ENCODE measurements around the gene PAAF1. TPM values are rescaled to one million over a fixed set of nuclear protein-coding genes. Genes with fewer than 3 reads are reported as not detected.

PAAF1 gene
- total and polyA plus RNA-seq, 2 of the 13 experiments (the other 11 are each of a cell fraction or from before 2014, with no cell fraction given): 13.5 to 28.8 TPM

- TF ChIP-seq RBAK (CRISPR knock-in tag; IDR thresholded peaks at IDR 0.05): no peak
- 0 out of 2 replicates have a peak, but pooled peaks have one; percentile 63 for TF ChIP-seq ZNF10 (CRISPR knock-in tag; IDR thresholded peaks at IDR 0.05; ENCODE audit: borderline replicate concordance, low read depth)
- peak; percentile 92 for TF ChIP-seq SP4 (CRISPR knock-in tag; IDR thresholded peaks at IDR 0.05)
- no peak for TF ChIP-seq MAFF (IDR thresholded peaks at IDR 0.05; ENCODE audit: low read depth, low read length)
- TF ChIP-seq KDM5A (IDR thresholded peaks at IDR 0.05; ENCODE audit: borderline replicate concordance, low read length): peak; percentile 82; the same call in 1 of the 2 replicates
- TF ChIP-seq ZNF3 (CRISPR knock-in tag; IDR thresholded peaks at IDR 0.05): no peak
- TF ChIP-seq NAIF1 (CRISPR knock-in tag; IDR thresholded peaks at IDR 0.05; ENCODE audit: borderline replicate concordance): no peak; the same call in 1 of the 2 replicates
- no peak for TF ChIP-seq ZNF512B (CRISPR knock-in tag; IDR thresholded peaks at IDR 0.05; ENCODE audit: borderline replicate concordance)
- no peak for TF ChIP-seq SCMH1 (CRISPR knock-in tag; IDR thresholded peaks at IDR 0.05; ENCODE audit: borderline replicate concordance)
- TF ChIP-seq, protein P1, sequence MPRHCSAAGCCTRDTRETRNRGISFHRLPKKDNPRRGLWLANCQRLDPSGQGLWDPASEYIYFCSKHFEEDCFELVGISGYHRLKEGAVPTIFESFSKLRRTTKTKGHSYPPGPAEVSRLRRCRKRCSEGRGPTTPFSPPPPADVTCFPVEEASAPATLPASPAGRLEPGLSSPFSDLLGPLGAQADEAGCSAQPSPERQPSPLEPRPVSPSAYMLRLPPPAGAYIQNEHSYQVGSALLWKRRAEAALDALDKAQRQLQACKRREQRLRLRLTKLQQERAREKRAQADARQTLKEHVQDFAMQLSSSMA (CRISPR knock-in tag; IDR thresholded peaks at IDR 0.05): peak; percentile 93; the same call in 1 of the 2 replicates
- peak; percentile 41; the same call in 1 of the 2 replicates for TF ChIP-seq ARHGAP35 (CRISPR knock-in tag; IDR thresholded peaks at IDR 0.05; ENCODE audit: borderline replicate concordance)
- TF ChIP-seq MEF2D (CRISPR knock-in tag; IDR thresholded peaks at IDR 0.05): peak; percentile 83; the same call in 1 of the 2 replicates
- TF ChIP-seq ZNF337 (CRISPR knock-in tag; IDR thresholded peaks at IDR 0.05; ENCODE audit: borderline replicate concordance, low read depth): peak; percentile 85; the same call in 1 of the 2 replicates
- TF ChIP-seq ZNF264 (CRISPR knock-in tag; IDR thresholded peaks at IDR 0.05): no peak
- peak; percentile 55 for TF ChIP-seq XRCC5 (optimal IDR thresholded peaks at IDR 0.05; ENCODE audit: low read length)
- TF ChIP-seq, protein P2, sequence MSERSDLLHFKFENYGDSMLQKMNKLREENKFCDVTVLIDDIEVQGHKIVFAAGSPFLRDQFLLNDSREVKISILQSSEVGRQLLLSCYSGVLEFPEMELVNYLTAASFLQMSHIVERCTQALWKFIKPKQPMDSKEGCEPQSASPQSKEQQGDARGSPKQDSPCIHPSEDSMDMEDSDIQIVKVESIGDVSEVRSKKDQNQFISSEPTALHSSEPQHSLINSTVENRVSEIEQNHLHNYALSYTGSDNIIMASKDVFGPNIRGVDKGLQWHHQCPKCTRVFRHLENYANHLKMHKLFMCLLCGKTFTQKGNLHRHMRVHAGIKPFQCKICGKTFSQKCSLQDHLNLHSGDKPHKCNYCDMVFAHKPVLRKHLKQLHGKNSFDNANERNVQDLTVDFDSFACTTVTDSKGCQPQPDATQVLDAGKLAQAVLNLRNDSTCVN (CRISPR knock-in tag; IDR thresholded peaks at IDR 0.05; ENCODE audit: borderline replicate concordance): no peak; the same call in none of the 2 replicates
- no peak for TF ChIP-seq ZNF775 (CRISPR knock-in tag; IDR thresholded peaks at IDR 0.05; ENCODE audit: borderline replicate concordance)
- TF ChIP-seq, protein P3, sequence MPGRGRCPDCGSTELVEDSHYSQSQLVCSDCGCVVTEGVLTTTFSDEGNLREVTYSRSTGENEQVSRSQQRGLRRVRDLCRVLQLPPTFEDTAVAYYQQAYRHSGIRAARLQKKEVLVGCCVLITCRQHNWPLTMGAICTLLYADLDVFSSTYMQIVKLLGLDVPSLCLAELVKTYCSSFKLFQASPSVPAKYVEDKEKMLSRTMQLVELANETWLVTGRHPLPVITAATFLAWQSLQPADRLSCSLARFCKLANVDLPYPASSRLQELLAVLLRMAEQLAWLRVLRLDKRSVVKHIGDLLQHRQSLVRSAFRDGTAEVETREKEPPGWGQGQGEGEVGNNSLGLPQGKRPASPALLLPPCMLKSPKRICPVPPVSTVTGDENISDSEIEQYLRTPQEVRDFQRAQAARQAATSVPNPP (CRISPR knock-in tag; IDR thresholded peaks at IDR 0.05): no peak
- TF ChIP-seq ZNF589 (CRISPR knock-in tag; conservative IDR thresholded peaks at IDR 0.05): no peak
- no peak for TF ChIP-seq ZNF530 (CRISPR knock-in tag; IDR thresholded peaks at IDR 0.05; ENCODE audit: low read depth)
- TF ChIP-seq ZNF572 (CRISPR knock-in tag; IDR thresholded peaks at IDR 0.05): peak; percentile 63; the same call in 1 of the 2 replicates
- TF ChIP-seq HIVEP1 (CRISPR knock-in tag; IDR thresholded peaks at IDR 0.05): peak; percentile 92
- TF ChIP-seq NCOA2 (CRISPR knock-in tag; IDR thresholded peaks at IDR 0.05): peak; percentile 42; the same call in 1 of the 2 replicates
Measured at GRCh38 chr11:73876424-73877310, at the start of gene PAAF1, which contains the start of gene COA4 (continued).
